LNCAP (cell line): ENCODE measurements around the gene OR52K1.

Experiments
- TF ChIP-seq, protein P1 (sequence below): fragments of 450-650 bp; IDR thresholded peaks from 2 replicates; pipeline ENCODE4 v1.5.1; 2017; ENCODE audit warnings: mild to moderate bottlenecking

Gene OR52K1

DNA sequence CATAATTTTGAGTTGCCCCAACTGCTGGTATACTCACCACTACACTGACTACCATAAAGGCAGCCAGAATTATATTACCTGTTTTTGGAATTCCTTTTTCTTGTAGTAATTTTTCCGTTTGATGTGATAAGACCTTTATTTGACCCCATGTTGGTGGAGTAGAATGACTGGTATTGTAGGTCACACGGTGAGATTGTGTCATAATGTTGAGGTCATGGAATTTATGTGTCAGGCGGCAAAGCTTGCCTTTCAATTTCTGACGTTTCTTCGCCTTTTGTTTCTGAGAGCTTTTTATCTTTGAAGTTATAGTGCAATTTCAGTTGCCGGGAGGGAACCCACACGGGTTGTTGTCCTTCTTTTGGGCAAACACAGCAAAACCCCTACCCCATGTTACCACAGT lies 13.0 kb downstream of the OR52K1 start:
- TF ChIP-seq, protein P1, sequence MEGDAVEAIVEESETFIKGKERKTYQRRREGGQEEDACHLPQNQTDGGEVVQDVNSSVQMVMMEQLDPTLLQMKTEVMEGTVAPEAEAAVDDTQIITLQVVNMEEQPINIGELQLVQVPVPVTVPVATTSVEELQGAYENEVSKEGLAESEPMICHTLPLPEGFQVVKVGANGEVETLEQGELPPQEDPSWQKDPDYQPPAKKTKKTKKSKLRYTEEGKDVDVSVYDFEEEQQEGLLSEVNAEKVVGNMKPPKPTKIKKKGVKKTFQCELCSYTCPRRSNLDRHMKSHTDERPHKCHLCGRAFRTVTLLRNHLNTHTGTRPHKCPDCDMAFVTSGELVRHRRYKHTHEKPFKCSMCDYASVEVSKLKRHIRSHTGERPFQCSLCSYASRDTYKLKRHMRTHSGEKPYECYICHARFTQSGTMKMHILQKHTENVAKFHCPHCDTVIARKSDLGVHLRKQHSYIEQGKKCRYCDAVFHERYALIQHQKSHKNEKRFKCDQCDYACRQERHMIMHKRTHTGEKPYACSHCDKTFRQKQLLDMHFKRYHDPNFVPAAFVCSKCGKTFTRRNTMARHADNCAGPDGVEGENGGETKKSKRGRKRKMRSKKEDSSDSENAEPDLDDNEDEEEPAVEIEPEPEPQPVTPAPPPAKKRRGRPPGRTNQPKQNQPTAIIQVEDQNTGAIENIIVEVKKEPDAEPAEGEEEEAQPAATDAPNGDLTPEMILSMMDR: no peak

DNA sequence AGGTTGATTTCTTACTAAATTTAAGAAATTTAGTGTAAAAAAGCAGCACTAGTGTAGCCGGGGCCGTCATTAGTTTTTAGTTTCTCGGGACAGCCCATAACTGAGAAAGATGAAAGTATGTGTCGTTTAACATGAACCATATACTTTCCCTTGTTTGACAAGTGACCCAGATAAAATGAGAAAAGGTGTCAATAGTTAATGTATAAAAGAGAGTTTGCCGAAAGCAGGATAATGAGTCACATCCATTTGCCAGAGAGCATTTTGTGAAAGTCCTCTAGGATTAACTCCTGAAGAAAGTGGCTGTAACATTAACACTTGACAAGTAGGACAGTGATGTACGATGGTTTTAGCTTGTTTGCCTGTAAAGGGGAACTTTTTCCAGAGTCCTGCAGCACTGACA lies 13.5 kb downstream of the OR52K1 start:
- TF ChIP-seq, protein P1: no peak

DNA sequence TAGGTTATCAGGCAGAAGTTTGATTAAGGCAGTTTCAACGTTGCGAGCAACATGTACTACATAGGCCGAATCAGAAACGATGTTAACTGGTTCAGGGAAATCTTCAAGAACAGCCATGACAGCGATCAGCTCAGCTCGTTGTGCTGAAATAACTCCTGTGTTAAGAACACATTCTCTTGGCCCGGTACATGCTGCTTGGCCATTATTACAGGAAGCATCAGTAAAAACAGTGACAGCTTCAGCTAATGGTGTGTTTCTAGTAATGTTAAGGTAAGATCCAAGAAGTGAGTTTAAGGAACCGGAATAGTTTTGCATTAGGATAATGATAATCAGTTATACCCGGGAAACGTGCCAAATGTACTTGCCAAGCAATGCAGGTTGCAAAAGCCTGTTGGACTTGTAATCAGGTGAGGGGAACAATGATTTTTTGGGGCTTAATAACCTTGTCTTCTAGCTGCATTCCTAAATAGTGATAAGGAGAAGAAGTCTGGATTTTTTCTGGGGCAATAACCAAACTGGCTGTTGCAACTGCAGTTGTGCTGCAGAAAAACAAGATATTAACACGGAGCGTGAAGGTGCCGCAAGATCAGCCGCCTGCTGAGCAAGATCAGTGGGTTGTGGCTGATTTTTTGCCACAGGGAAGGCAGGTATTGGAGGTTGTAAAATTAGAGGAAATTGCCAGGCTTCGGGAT lies 14.3 kb downstream of the OR52K1 start:
- TF ChIP-seq, protein P1: no peak

DNA sequence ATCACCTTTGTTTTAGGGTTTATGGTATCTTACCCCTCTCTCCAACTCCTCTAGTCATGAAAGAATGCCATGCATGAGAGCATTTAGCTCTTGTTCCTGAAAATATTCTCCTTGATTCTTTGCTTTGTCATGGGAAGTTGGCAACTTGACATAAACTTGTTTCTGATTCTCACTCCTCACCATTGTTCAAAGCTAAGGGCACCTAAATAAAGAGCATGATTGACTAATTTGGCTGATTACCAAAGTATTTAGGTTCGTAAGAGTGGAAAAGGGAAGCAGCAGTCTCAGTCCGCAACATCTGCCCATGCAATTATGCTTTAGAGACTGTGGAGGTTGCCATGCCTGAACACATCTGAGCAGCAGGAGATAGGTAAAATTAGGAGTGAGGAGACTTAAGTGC lies 26.4 kb downstream of the OR52K1 start:
- TF ChIP-seq, protein P1: no peak

DNA sequence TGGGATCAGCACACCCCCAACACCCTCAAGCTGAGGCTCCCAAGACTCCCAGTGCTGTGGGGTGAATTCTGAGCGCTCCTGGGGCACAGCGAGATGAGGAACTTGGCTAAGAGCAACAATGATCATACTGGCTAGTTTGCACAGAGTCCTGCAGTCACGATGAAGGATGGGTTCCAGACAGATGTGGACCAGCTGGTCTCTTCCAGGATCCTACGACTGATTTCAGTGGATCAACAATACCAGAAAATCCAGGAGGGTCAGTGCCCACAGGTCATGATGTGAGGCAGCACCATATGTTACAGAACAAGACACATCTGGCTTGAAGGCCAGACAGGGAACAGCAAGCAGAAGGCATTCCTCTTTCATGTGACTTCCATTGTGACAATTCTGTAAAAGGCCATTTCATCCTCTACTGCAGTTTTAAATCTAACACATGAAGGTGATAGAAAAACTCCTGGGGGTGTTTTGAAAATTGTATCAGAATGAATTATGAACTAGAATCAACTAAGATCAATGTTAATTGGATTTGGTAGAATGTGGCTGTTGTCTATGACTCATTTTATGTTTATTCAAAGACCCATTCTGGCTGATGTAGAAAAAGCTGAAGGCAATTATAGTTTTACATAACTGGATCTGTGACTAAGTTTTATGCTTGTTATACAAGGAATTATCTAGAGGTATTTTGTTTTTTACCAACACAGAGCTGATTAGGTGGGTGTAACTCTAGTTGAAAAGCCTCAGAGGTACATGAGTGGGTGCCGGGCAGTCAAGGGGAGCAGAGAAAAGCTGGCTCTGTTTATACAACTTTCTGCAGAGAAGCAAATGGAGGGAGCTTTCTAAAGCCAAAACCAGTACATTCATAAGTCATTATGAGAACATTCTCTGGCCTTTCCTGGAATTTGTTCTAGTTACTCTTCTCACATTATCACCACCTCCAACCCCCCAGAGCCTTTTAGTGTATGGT lies 29.1 kb downstream of the OR52K1 start:
- TF ChIP-seq, protein P1: no peak

DNA sequence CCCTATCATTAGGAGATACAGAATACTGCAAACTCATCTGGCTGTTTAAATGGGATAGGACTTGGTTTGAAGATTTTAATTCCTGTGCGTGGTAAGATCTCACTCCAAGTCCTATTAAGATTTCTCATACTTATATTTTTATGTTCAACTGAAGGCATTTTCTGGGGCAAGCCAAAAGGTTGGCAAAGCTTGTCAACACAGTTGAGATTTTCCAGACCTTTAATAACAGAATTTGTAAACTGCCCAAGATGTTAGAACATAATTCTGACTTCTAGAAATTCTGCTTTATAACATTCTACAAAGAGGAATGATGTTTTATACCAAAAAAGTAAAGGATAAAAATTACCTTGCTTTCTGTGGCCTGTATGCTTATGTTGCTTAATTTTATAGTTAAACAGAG lies 31.8 kb downstream of the OR52K1 start:
- TF ChIP-seq, protein P1: no peak

DNA sequence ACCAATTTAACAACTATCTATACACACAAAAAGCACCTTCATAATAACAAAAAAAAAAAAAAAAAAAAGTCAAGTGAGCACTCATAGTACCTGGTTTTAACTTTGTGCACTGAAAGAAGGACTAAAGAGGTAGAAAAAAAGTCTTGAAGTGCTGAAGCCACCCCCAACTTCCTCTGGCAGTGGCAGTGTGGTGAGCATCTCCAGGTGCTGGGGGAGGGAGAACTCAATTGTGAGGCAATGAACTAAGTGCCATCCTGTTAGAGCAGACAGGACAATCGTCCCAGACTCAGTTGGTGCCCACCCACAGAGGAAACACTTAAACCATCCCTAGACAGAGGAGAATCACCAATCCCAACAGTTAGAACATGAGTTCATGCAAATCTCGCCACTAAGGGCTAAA lies 39.9 kb downstream of the OR52K1 start:
- TF ChIP-seq, protein P1: no peak
